Panc1 (cell line): ENCODE results near the gene FH. TPM values are rescaled to one million over a fixed set of nuclear protein-coding genes. Genes with fewer than 3 reads are reported as not detected.

Experiments used
- ATAC-seq: fragments of 200-7000 bp; cut with Tn5 transposase; 2 replicates; pipeline ENCODE4 v1.9.1; 2020; ENCODE audit warnings: mild to moderate bottlenecking, moderate library complexity
- BruUV-seq: library from RNA; stranded (reverse); fragments of 400-500 nt; replicated peaks from 2 replicates; lab custom pipeline; 2021; lab: Mats Ljungman, UMichigan
- CTCF ChIA-PET: fragments of 300-600 bp; sonication (Branson Sonifier 250); formaldehyde crosslinking; loops from one replicate; lab custom pipeline; 2022; ENCODE audit warnings: antibody characterized with exemption; lab: Charles Lee
- POLR2A ChIA-PET: fragments of 300-600 bp; sonication (Branson Sonifier 250); formaldehyde crosslinking; loops from one replicate; lab custom pipeline; 2022; ENCODE audit warnings: antibody characterized with exemption; lab: Charles Lee
- DNase-seq: peaks from one replicate; pipeline ENCODE4 v3.0.0-alpha.2; 2010; ENCODE audit warnings: low read depth, low spot score
- H3K27ac ChIP-seq: 2 replicates; pipeline ENCODE4 v1.5.1; 2011; ENCODE audit warnings: mild to moderate bottlenecking, low read length, inconsistent platforms
- H3K27me3 ChIP-seq: fragments of 200-500 bp; sonication (Bioruptor generic); 2 replicates; pipeline ENCODE4 v1.6.0; 2014; ENCODE audit warnings: low read length, inconsistent platforms; ENCODE audit not compliant: control insufficient read depth, insufficient read depth
- H3K36me3 ChIP-seq: fragments of 200-500 bp; sonication (Bioruptor generic); 2 replicates; pipeline ENCODE4 v1.5.1; 2014; ENCODE audit warnings: inconsistent platforms, mild to moderate bottlenecking, low read length, moderate library complexity; ENCODE audit not compliant: control insufficient read depth, insufficient read depth
- H3K4me1 ChIP-seq: 2 replicates; pipeline ENCODE4 v1.5.1; 2011; ENCODE audit warnings: inconsistent platforms, mild to moderate bottlenecking, low read length, moderate library complexity; ENCODE audit not compliant: control insufficient read depth, insufficient read depth
- H3K4me3 ChIP-seq, 2 experiments: 2 replicates each; pipeline ENCODE4 v1.5.1; 2011 to 2012; ENCODE audit warnings: low read depth in 2 of 2, low read length in 2 of 2, mild to moderate bottlenecking in 2 of 2, inconsistent platforms in 1 of 2, moderate library complexity in 1 of 2
- H3K9me3 ChIP-seq: fragments of 200-500 bp; sonication (Bioruptor generic); 2 replicates; pipeline ENCODE4 v1.5.1; 2014; ENCODE audit warnings: low read depth, mild to moderate bottlenecking, inconsistent platforms, low read length, moderate library complexity; ENCODE audit not compliant: control insufficient read depth, insufficient read depth
- CTCF ChIP-seq: fragments of 450-650 bp; IDR thresholded peaks from 2 replicates; pipeline ENCODE4 v1.5.1; 2017; ENCODE audit warnings: mild to moderate bottlenecking
- POLR2AphosphoS5 ChIP-seq: IDR thresholded peaks from 2 replicates; pipeline ENCODE4 v1.6.1; 2012; ENCODE audit warnings: mild to moderate bottlenecking, low read depth, low read length, moderate library complexity
- REST ChIP-seq, 2 experiments: IDR thresholded peaks; 2 replicates each; pipeline ENCODE4 v1.6.1; 2011 to 2012; ENCODE audit warnings: low read depth in 2 of 2, control low read depth in 1 of 2, low read length in 1 of 2, mild to moderate bottlenecking in 1 of 2, moderate library complexity in 1 of 2; ENCODE audit not compliant: insufficient read depth in 1 of 2
- SIN3A ChIP-seq: IDR thresholded peaks from 2 replicates; pipeline ENCODE4 v1.6.1; 2012; ENCODE audit warnings: low read depth, mild to moderate bottlenecking, low read length, moderate library complexity, borderline replicate concordance; ENCODE audit not compliant: insufficient read depth
- TCF7L2 ChIP-seq: IDR thresholded peaks from 2 replicates; pipeline ENCODE4 v1.6.1; 2011; ENCODE audit warnings: mild to moderate bottlenecking, low read depth, low read length, inconsistent platforms
- in situ Hi-C: cut with HindIII; loops from 2 replicates; pipeline ENCODE4 v1.10.0; 2016; ENCODE audit warnings: low sequenced_read_pairs, low pct_unique_long_range_greater_than_20kb
- intact Hi-C: fragments of 100-400 bp; cut with micrococcal nuclease; formaldehyde crosslinking; loops from one replicate; pipeline ENCODE4 v1.10.0; 2022; ENCODE audit not compliant: unreplicated experiment
- total RNA-seq: library from RNA; stranded (reverse); gene quantifications from one replicate; pipeline ENCODE4 v1.2.1, GENCODE V29; 2021; ENCODE audit not compliant: unreplicated experiment

Gene FH
- total RNA-seq, 1 experiment from 2014 or later, result 87.1 TPM

- no peaks in the 10 kb centered on the region for H3K9me3 ChIP-seq
- in situ Hi-C loops (no loop called here), intact Hi-C loops (no loop called here)
- H3K27ac ChIP-seq, result no peak overlapping the region
- BruUV-seq, result no TSS peak
- no peaks in the 10 kb centered on the region for H3K36me3 ChIP-seq
- POLR2A ChIA-PET, result no interaction called here
- TF ChIP-seq REST (IDR thresholded peaks at IDR 0.05; ENCODE audit: insufficient read depth in 1 of 2, low read depth in 2 of 2, low read length in 1 of 2) (no peak), TCF7L2 (no peak), CTCF (no peak), POLR2AphosphoS5 (no peak), SIN3A (no peak)
- CTCF ChIA-PET, result no interaction called here
- H3K27me3 ChIP-seq, result no peaks in the 10 kb centered on the region
- DNase-seq (no peak), ATAC-seq (no peak)
- H3K4me3 ChIP-seq, result no peak overlapping the region
- H3K4me1 ChIP-seq, result no peaks in the 10 kb centered on the region
These were observed 49.2 kb downstream of the FH start for GRCh38 chr1:241470361-241470760.

GRCh38 chr1:241465673-241466072, 53.9 kb downstream of the FH start:
- H3K27me3 ChIP-seq, result no peaks in the 10 kb centered on the region
- no peaks in the 10 kb centered on the region for H3K4me1 ChIP-seq
- H3K4me3 ChIP-seq, result no peak overlapping the region
- ChIA-PET CTCF (no interaction called here), POLR2A (no interaction called here)
- no peaks in the 10 kb centered on the region for H3K36me3 ChIP-seq
- in situ Hi-C loops (no loop called here), intact Hi-C loops (no loop called here)
- no peak for ATAC-seq
- no peak for TF ChIP-seq CTCF
- no peak for TF ChIP-seq REST (IDR thresholded peaks at IDR 0.05; ENCODE audit: insufficient read depth in 1 of 2, low read depth in 2 of 2, low read length in 1 of 2)
- TF ChIP-seq POLR2AphosphoS5, result no peak
- no peak for TF ChIP-seq SIN3A
- no peak for TF ChIP-seq TCF7L2
- no TSS peak for BruUV-seq
- DNase-seq, result no peak
- no peaks in the 10 kb centered on the region for H3K9me3 ChIP-seq
- H3K27ac ChIP-seq, result no peak overlapping the region
